Brain microvascular endothelial cell (primary cell): ENCODE data around the gene KCNK5.

ENCODE experiments used
- DNase-seq: peaks from one replicate; pipeline ENCODE4 v3.0.0-alpha.2; 2020
- H3K27ac ChIP-seq: fragments of 250-450 bp; sonication (Bioruptor Pico); 2 replicates; pipeline ENCODE4 v1.5.1; 2020; ENCODE audit warnings: mild to moderate bottlenecking, moderate library complexity
- H3K27me3 ChIP-seq: fragments of 250-450 bp; sonication (Bioruptor Pico); replicated peaks from 2 replicates; pipeline ENCODE4 v1.5.1; 2020; ENCODE audit warnings: mild to moderate bottlenecking
- H3K36me3 ChIP-seq: fragments of 250-450 bp; sonication (Bioruptor Pico); replicated peaks from 2 replicates; pipeline ENCODE4 v1.5.1; 2020; ENCODE audit warnings: mild to moderate bottlenecking
- H3K4me3 ChIP-seq: 2 replicates; pipeline ENCODE4 v1.5.1; 2011; ENCODE audit warnings: low read depth, mild to moderate bottlenecking, control low read depth, low read length, moderate library complexity
- in situ Hi-C: cut with HindIII; loops from 2 replicates; pipeline ENCODE4 v1.10.0; 2017; ENCODE audit warnings: low sequenced_read_pairs, low pct_ligation_motif_present
- TF ChIP-seq, protein P1 (sequence below): IDR thresholded peaks from 2 replicates; pipeline ENCODE4 v1.5.1; 2011; ENCODE audit warnings: low read depth, mild to moderate bottlenecking, moderate library complexity, low read length, control low read depth, inconsistent platforms; ENCODE audit errors: missing control alignments

KCNK5 gene

DNA sequence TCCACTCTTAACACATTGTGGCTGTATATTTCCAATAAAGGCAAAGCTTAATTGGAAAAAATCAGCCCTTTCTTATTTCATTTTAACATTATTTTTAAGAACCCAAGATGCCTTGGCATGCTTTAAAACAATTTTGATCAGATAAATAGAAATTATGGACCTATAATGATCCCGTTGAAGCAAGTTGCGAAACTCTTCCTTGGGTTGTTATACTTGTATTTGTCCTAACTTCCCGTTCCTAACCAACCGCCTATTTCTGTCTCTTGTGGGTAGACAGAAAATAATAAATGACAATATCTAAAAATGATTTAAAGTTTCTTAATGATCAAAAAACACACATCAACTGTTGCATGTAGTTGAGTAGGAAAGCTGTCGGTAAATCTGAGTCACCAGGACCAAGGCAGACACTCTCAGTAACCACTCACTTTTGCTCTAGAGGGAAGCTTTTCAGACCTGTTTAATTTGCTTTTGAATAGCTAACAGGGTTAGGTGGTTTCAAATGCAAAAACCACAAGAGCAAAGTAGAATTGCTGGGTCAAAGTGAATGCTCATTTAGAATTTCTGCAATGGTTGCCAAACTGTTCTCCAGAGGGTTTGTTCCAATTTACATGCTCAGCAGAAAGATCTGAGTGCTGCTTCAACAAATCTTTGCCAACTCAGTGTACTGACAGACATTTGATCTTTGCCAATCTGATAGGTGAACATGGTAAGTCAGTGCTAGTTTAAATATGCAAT, 34.2 kb upstream of the KCNK5 start:
- H3K27ac ChIP-seq = no peak overlapping the region
- no peak for DNase-seq
- in situ Hi-C loops = no loop called here
- H3K36me3 ChIP-seq = no peaks in the 10 kb centered on the region
- no peaks in the 10 kb centered on the region for H3K27me3 ChIP-seq
- TF ChIP-seq, protein P1, sequence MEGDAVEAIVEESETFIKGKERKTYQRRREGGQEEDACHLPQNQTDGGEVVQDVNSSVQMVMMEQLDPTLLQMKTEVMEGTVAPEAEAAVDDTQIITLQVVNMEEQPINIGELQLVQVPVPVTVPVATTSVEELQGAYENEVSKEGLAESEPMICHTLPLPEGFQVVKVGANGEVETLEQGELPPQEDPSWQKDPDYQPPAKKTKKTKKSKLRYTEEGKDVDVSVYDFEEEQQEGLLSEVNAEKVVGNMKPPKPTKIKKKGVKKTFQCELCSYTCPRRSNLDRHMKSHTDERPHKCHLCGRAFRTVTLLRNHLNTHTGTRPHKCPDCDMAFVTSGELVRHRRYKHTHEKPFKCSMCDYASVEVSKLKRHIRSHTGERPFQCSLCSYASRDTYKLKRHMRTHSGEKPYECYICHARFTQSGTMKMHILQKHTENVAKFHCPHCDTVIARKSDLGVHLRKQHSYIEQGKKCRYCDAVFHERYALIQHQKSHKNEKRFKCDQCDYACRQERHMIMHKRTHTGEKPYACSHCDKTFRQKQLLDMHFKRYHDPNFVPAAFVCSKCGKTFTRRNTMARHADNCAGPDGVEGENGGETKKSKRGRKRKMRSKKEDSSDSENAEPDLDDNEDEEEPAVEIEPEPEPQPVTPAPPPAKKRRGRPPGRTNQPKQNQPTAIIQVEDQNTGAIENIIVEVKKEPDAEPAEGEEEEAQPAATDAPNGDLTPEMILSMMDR = no peak
- no peak overlapping the region for H3K4me3 ChIP-seq

DNA sequence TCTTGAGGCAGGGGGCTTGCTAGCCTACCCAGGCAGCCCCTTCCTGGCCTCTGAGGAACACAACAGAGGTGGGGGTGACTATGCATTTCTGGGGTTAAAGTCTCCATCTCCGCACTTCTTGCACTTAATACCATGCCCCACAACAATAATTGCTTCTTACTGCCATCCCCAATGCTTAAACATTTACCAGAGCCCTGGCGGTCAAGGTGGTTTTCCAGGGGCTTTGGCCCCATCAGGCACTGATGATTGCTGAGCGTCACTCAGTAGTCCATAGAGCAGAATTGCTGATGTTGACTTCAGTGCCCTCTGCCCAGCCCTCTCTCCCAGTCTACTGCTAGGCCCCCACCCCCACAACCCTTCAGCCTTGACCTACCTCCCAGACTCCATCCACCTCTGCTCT, 32.5 kb upstream of the KCNK5 start:
- H3K27me3 ChIP-seq = no peaks in the 10 kb centered on the region
- in situ Hi-C loops = no loop called here

DNA sequence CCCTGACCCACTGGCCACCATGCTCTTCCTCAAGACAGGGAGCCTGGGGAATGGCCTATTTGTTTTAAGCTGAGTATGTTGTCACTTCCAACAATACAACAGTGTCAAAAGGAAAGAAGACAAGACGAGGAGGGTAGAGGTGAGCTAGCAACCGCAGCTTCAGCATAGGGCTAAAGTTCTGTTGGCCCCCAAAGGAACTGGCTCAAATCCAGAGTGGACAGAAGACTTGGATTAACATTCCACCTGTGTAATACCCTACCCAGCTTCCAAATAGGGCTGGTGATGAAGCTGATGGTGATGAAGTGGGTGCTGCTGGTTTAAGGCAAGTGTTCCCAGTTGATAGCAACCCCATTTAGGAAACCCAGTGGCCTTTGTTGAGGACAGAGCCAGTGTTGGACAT, 31.7 kb upstream of the KCNK5 start:
- no peaks in the 10 kb centered on the region for H3K36me3 ChIP-seq
- no peak overlapping the region for H3K27ac ChIP-seq
- in situ Hi-C loops = no loop called here
- DNase-seq = no peak
- no peaks in the 10 kb centered on the region for H3K27me3 ChIP-seq
- H3K4me3 ChIP-seq = no peak overlapping the region
- TF ChIP-seq, protein P1 = no peak

More for the DNA sequence above, 32.5 kb upstream of the KCNK5 start:
- DNase-seq = no peak
- TF ChIP-seq, protein P1 = no peak
- Histone ChIP-seq H3K36me3 (no peaks in the 10 kb centered on the region), H3K4me3 (no peak overlapping the region), H3K27ac (no peak overlapping the region)

DNA sequence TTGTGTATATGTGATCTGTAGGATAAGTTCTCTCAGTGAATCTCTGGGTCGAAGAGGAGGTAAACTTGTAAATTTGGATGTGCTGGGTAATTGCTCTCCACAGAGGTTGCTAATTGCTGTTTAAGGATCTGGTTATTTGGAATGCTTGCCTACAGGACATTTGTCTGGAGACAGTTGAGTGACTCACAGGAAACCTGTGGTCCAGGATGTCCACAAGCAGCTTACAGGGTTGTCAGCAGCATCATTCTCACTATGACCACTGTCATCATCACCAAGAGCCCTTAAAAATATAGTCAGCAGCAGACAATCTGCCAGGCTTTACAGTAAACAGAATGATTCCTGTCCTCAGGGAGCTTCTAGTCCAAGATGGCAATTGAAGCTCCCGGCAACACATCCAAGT, 31.2 kb upstream of the KCNK5 start:
- DNase-seq = no peak
- TF ChIP-seq, protein P1 = no peak
- no peak overlapping the region for H3K27ac ChIP-seq
- in situ Hi-C loops = no loop called here
- no peak overlapping the region for H3K4me3 ChIP-seq
- H3K36me3 ChIP-seq = no peaks in the 10 kb centered on the region
- no peaks in the 10 kb centered on the region for H3K27me3 ChIP-seq

DNA sequence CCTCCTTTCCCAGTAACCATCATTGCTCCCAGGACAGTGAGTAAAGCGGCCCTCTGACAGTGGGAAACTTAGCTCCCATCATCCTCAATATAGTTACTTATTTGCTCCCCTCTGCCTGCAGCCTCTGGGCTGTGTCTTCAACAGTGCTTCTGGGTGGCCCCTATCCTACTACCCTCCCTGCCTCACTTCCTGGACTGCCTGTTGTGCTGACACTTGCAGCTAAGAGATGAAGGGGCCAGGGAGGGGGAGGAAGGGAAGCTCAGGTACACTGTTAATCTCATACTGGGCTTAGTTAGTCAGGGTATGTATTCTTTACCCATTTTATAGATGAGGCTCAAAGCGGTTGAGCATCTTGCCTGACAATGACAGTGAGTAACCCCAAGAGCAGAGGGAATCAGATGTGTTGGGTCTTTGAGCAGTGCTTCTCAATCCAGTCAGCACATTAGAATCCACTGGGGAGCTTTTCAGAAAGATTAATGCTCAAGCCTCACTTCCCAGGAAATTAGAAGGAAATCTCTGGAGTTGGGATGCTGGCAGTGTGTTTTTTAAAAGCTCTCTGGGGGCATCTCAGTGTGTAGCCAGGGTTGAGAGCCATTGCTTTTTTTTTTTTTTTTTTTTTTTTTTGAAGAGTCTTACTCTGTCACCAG, 27.1 kb upstream of the KCNK5 start:
- TF ChIP-seq, protein P1 = no peak
- H3K36me3 ChIP-seq = no peaks in the 10 kb centered on the region
- no peak for DNase-seq
- no peak overlapping the region for H3K4me3 ChIP-seq
- in situ Hi-C loops = no loop called here
- H3K27me3 ChIP-seq = no peaks in the 10 kb centered on the region
- H3K27ac ChIP-seq = no peak overlapping the region
